Natural killer cell treated with Interleukin-12 subunit alpha and Interleukin-12 subunit beta and Interleukin-15 and Interleukin-18, amount 100 ng/mL, for 72 hours (primary cell): ENCODE data around the gene SLC6A6. TPM values are rescaled to one million over a fixed set of nuclear protein-coding genes. Genes with fewer than 3 reads are reported as not detected.

Source experiments
- ATAC-seq, 2 donors: fragments of 150-1000 bp; cut with Tn5 transposase in 1 of 2; sonication (Bioruptor Pico), chemical (Tn5 transposase) in 1 of 2; 2 replicates each; pipeline ENCODE4 v1.10.0; 2021
- DNase-seq: peaks from one replicate; pipeline ENCODE4 v3.0.0; 2022; ENCODE audit warnings: low spot score
- H3K27ac Mint-ChIP-seq, 2 donors: 1 replicate in 1 of 2; 2 replicates in 1 of 2; pipeline ENCODE4 v1.8.0; 2022; ENCODE audit warnings: mixed read lengths in 2 of 2, mild to moderate bottlenecking in 1 of 2, moderate library complexity in 1 of 2
- H3K27me3 Mint-ChIP-seq, 2 donors: 1 replicate in 1 of 2; 2 replicates in 1 of 2; pipeline ENCODE4 v1.8.0; 2022; ENCODE audit warnings: mixed read lengths in 2 of 2
- H3K36me3 Mint-ChIP-seq: one replicate; pipeline ENCODE4 v1.8.0; 2022; ENCODE audit warnings: mixed read lengths
- H3K4me1 Mint-ChIP-seq, 2 donors: 1 replicate in 1 of 2; 2 replicates in 1 of 2; pipeline ENCODE4 v1.8.0; 2022; ENCODE audit warnings: low read depth in 2 of 2, mixed read lengths in 2 of 2, mild to moderate bottlenecking in 1 of 2
- H3K4me3 Mint-ChIP-seq: one replicate; pipeline ENCODE4 v1.8.0; 2022; ENCODE audit warnings: mixed read lengths
- H3K9me3 Mint-ChIP-seq: 2 replicates; pipeline ENCODE4 v1.8.0; 2022; ENCODE audit warnings: mixed read lengths
- total RNA-seq, 2 donors: library from RNA; stranded (reverse); gene quantifications; one replicate each; pipeline ENCODE4 v1.2.3, GENCODE V29; 2022

Gene SLC6A6
- total RNA-seq, 2 donors from 2014 or later = 20.4 to 56.7 TPM

GRCh38 chr3:14445773-14446172 lies 43.4 kb downstream of the SLC6A6 start:
- Mint-ChIP-seq H3K4me3 (no peak overlapping the region), H3K9me3 (peaks cover 3% of the 10 kb centered on the region), H3K27ac (peak overlapping the region in 1 of 2 donors; percentile 33), H3K36me3 (peaks cover 21% of the 10 kb centered on the region), H3K4me1 (peaks cover 5 to 8% of the 10 kb centered on the region in 2 donors), H3K27me3 (no peaks in the 10 kb centered on the region)
- ATAC-seq (no peak), DNase-seq (no peak)

GRCh38 chr3:14446988-14447570 lies 44.7 kb downstream of the SLC6A6 start:
- Mint-ChIP-seq H3K36me3 (peaks cover 21% of the 10 kb centered on the region), H3K27me3 (no peaks in the 10 kb centered on the region), H3K27ac (no peak overlapping the region), H3K9me3 (peaks cover 3% of the 10 kb centered on the region), H3K4me1 (peaks cover 5 to 8% of the 10 kb centered on the region in 2 donors), H3K4me3 (no peak overlapping the region)
- no peak for ATAC-seq
- DNase-seq = no peak

GRCh38 chr3:14448063-14448462 lies 45.7 kb downstream of the SLC6A6 start:
- ATAC-seq (no peak), DNase-seq (no peak)
- Mint-ChIP-seq H3K27me3 (no peaks in the 10 kb centered on the region), H3K9me3 (peaks cover 3% of the 10 kb centered on the region), H3K4me3 (no peak overlapping the region), H3K4me1 (peaks cover 5 to 6% of the 10 kb centered on the region in 2 donors), H3K27ac (no peak overlapping the region), H3K36me3 (peaks cover 21% of the 10 kb centered on the region)

GRCh38 chr3:14448756-14449727 lies 46.6 kb downstream of the SLC6A6 start:
- no peak for ATAC-seq
- DNase-seq = no peak
- Mint-ChIP-seq H3K36me3 (peaks cover 21% of the 10 kb centered on the region), H3K27me3 (no peaks in the 10 kb centered on the region), H3K27ac (no peak overlapping the region), H3K4me1 (peaks cover 5% of the 10 kb centered on the region in 2 donors), H3K4me3 (no peak overlapping the region), H3K9me3 (peaks cover 3% of the 10 kb centered on the region)

- H3K36me3 Mint-ChIP-seq = peaks cover 26% of the 10 kb centered on the region
- no peak overlapping the region for H3K4me3 Mint-ChIP-seq
- ATAC-seq = no peak
- H3K9me3 Mint-ChIP-seq = peaks cover 3% of the 10 kb centered on the region
- H3K27me3 Mint-ChIP-seq = no peaks in the 10 kb centered on the region
- H3K27ac Mint-ChIP-seq = no peak overlapping the region
- DNase-seq = no peak
- no peaks in the 10 kb centered on the region for H3K4me1 Mint-ChIP-seq
Observed at GRCh38 chr3:14450506-14450905, 48.1 kb downstream of the SLC6A6 start.

GRCh38 chr3:14450922-14451606 lies 48.7 kb downstream of the SLC6A6 start:
- H3K27me3 Mint-ChIP-seq = no peaks in the 10 kb centered on the region
- H3K9me3 Mint-ChIP-seq = peaks cover 3% of the 10 kb centered on the region
- H3K27ac Mint-ChIP-seq = no peak overlapping the region
- DNase-seq (no peak), ATAC-seq (no peak)
- no peak overlapping the region for H3K4me3 Mint-ChIP-seq
- peaks cover 23% of the 10 kb centered on the region for H3K36me3 Mint-ChIP-seq
- H3K4me1 Mint-ChIP-seq = no peaks in the 10 kb centered on the region

- DNase-seq = no peak
- Mint-ChIP-seq H3K9me3 (no peaks in the 10 kb centered on the region), H3K4me1 (no peaks in the 10 kb centered on the region), H3K27me3 (no peaks in the 10 kb centered on the region), H3K4me3 (no peak overlapping the region), H3K27ac (no peak overlapping the region), H3K36me3 (peaks cover 14% of the 10 kb centered on the region)
- no peak for ATAC-seq
Observed at GRCh38 chr3:14451844-14452739, 49.7 kb downstream of the SLC6A6 start.

- Mint-ChIP-seq H3K9me3 (no peaks in the 10 kb centered on the region), H3K4me3 (no peak overlapping the region), H3K36me3 (peaks cover 10% of the 10 kb centered on the region), H3K4me1 (no peaks in the 10 kb centered on the region), H3K27ac (peak overlapping the region in 1 of 2 donors; percentile 59), H3K27me3 (no peaks in the 10 kb centered on the region)
- no peak for ATAC-seq
- DNase-seq = no peak
Observed at GRCh38 chr3:14452740-14453710, 50.6 kb downstream of the SLC6A6 start.

GRCh38 chr3:14453876-14454638 lies 51.7 kb downstream of the SLC6A6 start:
- peak overlapping the region in 1 of 2 donors; percentile 59 for H3K27ac Mint-ChIP-seq
- H3K4me1 Mint-ChIP-seq = peaks cover 2 to 4% of the 10 kb centered on the region in 2 donors
- H3K27me3 Mint-ChIP-seq = no peaks in the 10 kb centered on the region
- H3K4me3 Mint-ChIP-seq = no peak overlapping the region
- DNase-seq (no peak), ATAC-seq (no peak)
- H3K36me3 Mint-ChIP-seq = peaks cover 5% of the 10 kb centered on the region
- H3K9me3 Mint-ChIP-seq = no peaks in the 10 kb centered on the region

GRCh38 chr3:14454639-14455310 lies 52.4 kb downstream of the SLC6A6 start:
- Mint-ChIP-seq H3K27ac (peak overlapping the region in 1 of 2 donors; percentile 45), H3K9me3 (no peaks in the 10 kb centered on the region), H3K4me1 (peaks cover 3 to 6% of the 10 kb centered on the region in 2 donors), H3K27me3 (no peaks in the 10 kb centered on the region), H3K4me3 (no peak overlapping the region), H3K36me3 (peaks cover 5% of the 10 kb centered on the region)
- DNase-seq (no peak), ATAC-seq (no peak)

- peaks cover 12 to 15% of the 10 kb centered on the region in 2 donors for H3K4me1 Mint-ChIP-seq
- peak overlapping the region in 1 of 2 donors; percentile 45 for H3K27ac Mint-ChIP-seq
- H3K36me3 Mint-ChIP-seq = peaks cover 11% of the 10 kb centered on the region
- ATAC-seq (no peak), DNase-seq (no peak)
- H3K27me3 Mint-ChIP-seq = no peaks in the 10 kb centered on the region
- H3K4me3 Mint-ChIP-seq = no peak overlapping the region
- no peaks in the 10 kb centered on the region for H3K9me3 Mint-ChIP-seq
Observed at GRCh38 chr3:14455571-14456317, 53.3 kb downstream of the SLC6A6 start.
